Tongue (tissue), 2 donors: Measurements from ENCODE around the gene ROBO2. TPM values are rescaled to one million over a fixed set of nuclear protein-coding genes. Genes with fewer than 3 reads are reported as not detected.
"Not testable (repeated sequence)": the region's sequence is repeated elsewhere in the genome, so short reads cannot be mapped to it uniquely, and the experiment has no call there.

Experiments
- DNase-seq: peaks from one replicate; pipeline ENCODE4 v3.0.0-alpha.2; 2015
- total RNA-seq: library from RNA; depleted of rRNA; stranded (reverse); fragments of >200 nt; gene quantifications from one replicate; pipeline ENCODE4 v1.2.3, GENCODE V29; 2014

ROBO2 gene
- total RNA-seq, 1 donor from 2014 or later = 22.1 TPM

DNA sequence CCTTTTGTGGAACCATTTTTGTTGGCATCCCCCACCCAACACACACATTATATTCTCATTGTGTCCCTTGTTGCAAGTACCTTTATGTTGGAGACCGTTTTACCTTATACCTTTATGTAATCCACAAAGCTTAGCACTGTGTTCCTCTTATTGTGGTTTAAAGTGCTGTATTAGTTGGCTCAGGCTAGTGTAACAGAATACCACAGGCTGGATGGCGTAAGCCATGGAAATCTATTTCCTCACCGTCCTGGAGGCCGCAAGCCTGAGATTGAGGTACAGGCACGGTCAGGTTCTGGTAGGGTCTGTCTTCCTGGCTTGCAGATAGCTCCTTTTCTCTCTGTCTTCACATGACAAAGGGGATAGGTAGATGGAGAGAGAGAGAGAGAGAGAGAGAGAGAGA, 302.8 kb downstream of the ROBO2 start:
- no peak for DNase-seq

DNA sequence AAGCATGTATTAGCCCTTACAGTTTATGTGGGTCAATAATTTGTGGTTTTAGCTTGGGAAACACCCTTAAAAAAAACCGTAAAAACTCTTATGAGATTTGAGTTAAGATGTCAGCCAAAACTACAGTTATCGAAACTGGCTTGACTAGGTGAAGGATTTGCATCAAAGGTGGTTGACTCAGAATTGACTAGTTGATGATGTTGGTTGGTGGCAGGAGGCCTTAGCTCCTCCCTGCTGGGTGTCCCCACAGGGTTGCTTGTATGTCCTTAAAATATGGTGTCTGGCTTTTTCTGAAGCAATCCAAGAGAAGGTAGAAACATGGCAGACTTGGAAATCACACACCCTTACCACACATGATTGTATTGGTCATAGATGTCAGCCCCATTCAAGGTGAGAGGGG, 305.1 kb downstream of the ROBO2 start:
- DNase-seq = no peak

DNA sequence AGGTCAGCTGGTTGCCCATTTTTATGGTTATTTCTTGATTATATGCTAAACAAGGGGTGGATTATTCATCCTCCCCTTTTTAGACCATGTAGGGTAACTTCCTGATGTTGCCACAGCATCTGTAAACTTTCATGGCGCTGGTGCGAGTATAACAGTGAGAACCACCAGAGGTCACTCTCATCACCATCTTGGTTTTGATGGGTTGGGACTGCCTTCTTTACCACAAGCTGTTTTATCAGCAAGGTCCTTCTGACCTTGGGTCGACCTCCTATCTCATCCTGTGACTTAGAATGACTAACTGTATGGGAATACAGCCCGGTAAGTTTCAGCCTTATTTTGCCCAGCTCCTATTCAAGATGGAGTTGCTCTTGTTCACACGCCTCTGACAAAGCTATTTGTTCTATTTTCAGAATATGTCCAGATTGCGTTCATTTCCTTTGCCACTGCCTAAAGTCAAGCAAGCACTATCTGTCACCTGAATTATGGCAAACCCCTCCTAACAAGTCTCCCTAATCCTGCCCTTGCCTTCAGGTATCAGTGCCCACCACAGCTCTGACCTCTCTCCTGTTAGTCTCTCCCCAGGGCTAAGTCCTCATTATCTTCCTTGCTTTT, 308.5 kb downstream of the ROBO2 start:
- DNase-seq = peak; percentile 11

DNA sequence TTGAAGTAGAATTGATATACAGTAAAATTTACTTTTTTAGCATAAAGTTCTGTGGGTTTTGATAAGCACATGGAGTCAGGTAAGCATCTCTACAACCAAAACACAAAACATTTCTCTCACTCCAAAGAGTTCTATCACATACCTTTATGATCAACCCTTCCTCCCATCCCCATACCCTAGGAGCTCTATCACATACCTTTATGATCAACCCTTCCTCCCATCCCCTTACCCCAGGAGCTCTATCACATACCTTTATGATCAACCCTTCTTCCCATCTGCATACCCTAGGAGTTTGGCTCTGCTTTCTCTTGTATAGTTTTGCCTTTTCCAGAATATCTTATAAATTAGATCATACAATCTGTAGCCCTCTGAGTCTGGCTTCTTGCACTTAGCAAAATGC, 315.1 kb downstream of the ROBO2 start:
- no peak for DNase-seq

DNA sequence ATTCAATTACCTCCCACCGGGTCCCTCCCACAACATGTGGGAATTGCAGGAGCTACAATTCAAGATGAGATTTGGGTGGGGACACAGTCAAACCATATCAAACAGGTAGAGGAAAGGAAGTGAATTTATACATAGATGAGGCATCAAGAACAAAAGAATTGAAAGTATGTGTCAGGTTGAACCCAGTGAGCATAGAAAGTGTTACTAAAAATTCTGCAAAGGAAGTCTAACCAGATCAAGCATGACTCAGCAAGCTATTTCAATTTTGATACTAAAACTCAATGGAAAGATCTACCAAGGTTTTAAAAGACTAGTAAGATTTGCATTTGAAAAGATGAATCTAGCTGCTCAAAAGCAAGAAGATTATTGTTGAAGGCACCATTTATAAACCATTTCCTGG, 323.0 kb downstream of the ROBO2 start:
- DNase-seq = no peak

DNA sequence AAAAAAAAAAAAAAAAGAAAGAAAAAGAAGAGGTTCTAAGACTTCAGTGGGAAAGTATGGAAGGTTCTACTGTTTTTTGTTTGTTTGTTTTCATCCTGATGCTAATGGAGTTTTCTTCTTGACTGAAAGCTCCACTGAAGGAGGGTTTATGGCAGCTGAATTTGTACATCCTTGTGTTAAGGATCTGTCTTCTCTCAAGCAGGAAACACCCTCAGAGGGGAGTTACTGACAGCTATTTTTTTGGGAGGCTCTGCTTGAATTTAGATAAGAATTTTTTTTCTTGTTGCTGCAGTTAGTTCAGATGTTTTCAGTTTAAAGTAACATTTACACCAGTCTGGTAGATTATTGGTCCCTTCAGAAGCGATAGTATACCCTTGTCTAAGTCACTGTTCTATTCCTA, 325.3 kb downstream of the ROBO2 start:
- no peak for DNase-seq

DNA sequence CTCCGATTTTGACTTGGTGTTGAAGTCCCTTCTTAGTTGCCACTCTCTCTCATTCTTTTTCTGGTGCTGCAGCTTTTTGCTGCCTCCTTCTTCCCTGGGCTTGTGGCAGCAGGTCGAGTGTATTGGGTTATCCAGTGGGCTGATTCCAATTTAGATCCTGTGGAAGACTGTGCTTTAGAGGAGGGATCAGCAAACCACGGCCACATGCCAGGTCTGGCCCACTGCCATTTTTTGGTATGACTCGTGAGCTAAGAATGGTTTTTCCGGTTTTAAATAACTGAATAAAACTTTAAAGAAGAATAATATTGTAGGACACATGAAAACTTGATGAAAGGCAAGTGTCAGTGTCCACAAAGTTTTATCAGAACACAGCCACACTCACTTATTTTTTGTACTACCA, 330.5 kb downstream of the ROBO2 start:
- peak; percentile 35 for DNase-seq

DNA sequence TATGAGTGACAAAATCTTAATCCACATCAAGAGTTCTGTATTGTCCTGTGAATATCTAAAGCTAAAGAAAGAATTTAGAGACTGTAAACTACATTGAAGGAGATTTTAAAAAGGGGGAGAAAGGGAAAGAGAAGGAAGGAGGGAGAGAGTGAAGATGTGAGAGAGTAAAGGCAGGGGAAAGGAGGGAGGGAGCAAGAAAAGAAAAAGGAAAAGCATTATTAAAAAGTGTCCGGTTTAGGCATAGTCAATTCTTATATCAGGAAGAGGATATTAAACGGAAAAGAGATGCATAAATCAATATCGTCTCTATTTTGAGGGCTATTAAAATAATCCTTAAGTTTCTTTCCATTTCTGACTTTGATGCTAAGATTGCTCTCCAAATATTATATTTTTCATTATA, 332.1 kb downstream of the ROBO2 start:
- DNase-seq = no peak

DNA sequence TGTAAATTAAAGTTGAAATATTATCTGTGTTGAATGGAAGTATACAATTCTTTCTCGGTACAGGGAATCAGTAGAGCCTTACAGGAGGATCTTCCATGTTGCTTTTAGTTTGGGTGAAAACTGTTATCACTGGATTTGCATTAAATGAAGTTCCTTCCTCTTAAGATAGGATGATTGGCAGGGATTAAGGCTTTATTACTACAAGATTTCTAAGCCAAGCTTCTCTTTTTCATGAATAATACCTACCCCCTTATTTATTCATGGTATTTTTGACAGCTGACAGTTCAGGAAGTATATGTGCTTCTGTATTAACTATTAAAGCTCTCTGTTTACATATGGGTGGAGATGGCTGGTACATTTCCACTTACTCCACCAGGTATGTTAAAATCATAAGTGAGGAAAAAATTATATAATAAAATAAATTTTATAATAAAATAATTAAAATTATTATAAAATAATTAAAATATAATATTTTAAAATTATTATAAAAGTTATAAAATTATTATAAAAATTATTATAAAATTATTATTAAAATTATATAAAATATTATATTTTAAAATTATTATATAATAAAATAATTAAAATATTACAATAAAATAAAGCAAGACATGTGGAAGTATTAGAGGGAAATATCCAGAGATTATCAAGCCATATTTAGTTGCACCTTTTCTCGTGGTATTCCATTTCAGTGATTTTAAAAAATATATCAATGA, 332.9 kb downstream of the ROBO2 start:
- no peak for DNase-seq

DNA sequence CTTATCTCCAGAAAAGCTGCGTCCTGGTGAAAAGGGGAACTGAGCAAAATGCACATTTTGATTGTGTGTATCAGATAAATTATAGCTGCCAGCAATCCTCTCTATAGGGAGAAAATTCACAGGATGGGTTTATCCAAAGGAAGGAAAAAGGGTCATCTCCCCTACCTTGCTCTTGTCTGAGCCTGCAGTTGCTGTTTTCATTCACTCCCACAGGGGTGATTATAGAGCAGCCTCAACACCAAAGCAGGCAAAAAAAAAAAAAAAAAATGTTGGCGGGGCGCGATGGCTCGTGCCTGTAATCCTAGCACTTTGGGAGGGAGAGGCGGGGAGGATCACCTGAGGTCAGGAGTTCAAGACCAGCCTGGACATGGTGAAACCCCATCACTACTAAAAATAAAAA, 333.7 kb downstream of the ROBO2 start:
- DNase-seq = no peak

DNA sequence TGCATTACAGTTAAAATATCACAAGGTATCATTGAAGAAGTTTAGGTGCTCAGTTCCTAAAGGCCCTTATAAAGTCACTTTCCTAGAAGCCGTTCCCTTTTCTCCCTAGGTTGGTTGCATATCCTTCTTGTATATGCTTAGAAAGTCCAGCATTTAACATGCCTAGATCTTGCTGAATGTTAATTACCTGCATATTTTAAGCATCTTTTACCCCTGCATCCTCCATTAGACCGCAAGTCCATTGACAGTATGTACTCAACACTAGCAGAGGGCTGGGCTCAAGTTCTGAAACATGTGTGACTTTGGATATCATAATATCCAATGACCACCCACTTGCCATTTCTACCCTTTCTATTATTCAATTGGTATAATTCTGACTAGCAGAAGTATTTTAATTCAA, 336.6 kb downstream of the ROBO2 start:
- no peak for DNase-seq

DNA sequence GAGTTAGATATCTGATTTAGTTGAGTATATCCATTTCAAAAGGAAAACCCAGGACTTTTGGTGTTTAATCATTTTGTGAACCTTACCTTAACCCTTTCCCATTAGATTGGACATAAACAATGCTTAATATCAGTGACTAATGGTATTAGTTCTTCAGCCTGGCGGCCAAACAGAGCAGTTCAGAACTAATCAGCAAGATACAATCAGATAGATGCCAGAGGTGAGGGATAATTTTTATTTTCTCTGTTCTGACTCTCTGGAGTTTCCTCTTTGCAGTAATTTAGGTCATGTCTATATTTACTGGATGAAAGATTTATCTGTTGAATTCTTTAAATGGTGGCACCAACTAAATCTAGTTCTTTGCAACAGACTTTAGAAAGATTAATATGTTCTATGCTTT, 337.8 kb downstream of the ROBO2 start:
- no peak for DNase-seq

DNA sequence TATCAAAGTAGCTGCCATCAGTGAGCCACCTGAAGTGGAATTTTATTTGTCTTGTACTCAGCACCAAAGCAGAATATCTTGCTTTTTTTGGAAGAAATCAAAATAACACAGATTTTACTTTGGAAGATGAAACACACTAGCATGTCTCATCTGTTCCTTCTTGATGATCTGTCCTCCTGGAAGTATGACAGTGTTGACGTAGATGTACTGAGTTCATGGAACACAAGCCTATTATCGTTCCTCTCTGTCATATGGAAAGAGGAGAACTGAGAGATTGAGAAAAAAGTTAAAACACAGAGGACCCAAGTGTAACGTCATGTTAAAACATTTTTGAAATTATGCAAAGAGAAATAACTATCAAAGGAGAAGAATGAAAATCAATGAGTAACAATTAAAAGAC, 340.2 kb downstream of the ROBO2 start:
- no peak for DNase-seq

DNA sequence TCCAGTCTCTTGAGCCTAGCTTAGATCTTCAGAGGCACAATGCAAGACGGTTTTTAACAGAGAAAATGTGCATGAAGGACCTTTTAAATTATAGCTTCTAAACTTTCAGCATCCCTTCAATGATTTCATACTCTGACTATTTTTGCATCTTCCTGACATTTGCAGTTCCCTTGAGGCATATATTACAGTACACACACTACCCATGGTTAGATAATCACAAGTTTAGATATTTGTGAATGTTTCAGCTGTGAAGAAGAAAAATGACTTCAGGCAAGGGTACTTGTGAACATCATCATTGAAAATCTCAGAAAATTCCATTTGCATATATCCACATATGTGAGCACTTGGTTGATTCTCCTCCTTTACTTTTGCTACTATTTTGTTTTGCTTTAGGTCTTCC, 341.5 kb downstream of the ROBO2 start:
- no peak for DNase-seq

DNA sequence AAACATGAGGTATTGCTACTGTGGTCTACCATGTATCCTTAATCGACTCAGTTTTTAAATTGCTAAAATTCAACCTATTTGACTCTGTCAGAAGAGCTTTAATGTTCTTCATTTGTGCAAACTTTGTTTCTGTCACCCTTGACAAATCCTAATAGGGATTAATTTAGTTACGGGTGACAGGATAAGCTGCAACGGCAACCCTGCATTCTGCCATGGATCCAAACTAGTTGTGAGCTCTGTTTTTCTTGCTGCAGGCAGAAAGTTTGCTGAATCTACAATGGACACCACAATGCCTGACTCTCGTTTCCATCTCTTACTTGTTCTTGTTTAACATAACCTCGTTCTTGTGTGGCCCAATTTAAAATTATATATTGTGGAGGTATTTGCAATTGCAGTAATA, 352.3 kb downstream of the ROBO2 start:
- no peak for DNase-seq

DNA sequence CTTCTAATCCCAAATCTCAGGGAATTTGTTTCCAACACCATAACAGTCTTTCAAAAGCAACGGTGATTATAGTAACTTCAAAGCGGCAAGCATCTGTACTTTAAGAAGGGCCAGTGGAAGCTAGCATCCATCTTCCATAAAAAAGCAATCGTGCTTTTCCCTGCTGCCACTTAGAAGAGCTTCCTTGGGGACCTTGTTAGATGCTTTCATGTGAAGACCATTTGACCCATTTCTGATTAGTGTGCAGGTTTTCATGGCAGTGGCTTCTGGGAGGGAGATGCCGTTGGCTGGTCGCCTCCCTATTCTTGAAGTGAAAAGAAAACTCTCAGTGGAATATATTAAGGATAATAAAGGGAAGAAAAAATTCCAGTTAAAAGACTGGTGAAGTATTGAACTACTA, 354.1 kb downstream of the ROBO2 start:
- DNase-seq = no peak

DNA sequence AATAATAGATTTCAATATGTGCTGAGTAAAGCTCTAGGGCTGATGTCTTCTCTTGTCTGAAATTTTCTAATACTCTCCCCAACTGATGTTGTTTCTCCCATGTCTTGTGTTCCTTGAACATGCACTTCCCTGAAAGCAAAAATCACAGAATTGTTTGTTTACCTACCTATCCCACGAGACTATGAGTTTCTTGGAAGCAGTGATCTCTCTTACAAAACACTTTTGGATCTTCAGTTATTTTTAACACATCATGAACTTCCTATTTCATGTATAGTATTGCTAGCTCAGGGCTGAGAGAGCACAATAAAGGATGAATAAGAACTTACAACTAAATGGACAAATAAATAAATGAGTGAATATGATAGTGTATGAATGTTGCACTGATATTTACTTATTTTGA, 365.0 kb downstream of the ROBO2 start:
- peak; percentile 24 for DNase-seq

DNA sequence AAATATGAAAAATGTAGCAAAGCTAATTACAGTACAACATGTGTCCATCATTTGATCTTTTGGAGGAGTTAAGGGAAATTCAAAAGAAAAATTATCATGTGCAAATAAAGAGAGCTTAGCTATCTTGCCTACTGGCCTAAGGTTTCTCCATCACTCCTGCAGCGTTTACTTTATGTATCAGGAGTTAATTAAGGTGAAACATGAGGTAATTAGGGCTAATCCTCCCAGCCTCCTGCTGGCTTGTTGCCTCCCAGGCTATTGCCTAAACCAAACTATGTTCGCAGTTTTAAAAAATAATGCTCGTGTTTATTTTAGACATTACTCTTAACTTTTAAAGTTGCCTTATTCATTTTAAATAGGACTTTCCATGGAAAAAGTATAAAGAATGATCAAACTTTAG, 367.5 kb downstream of the ROBO2 start:
- no peak for DNase-seq

DNA sequence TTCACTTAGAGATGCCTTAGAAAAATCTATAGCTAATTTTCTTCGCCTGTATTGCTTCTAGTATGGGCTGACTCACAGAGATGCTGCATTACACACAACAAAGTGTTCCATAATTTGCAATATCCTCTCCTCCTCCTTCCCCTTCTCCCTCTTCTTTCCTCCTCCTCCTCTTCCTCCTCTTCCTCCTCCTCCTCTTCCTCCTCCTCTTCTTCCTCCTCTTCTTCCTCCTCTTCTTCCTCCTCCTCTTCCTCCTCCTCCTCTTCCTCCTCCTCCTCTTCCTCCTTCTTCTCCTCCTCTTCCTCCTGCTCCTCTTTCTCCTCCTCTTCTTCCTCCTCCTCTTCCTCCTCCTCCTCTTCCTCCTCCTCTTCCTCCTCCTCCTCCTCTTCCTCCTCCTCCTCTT, 370.4 kb downstream of the ROBO2 start:
- DNase-seq = not testable (repeated sequence)

DNA sequence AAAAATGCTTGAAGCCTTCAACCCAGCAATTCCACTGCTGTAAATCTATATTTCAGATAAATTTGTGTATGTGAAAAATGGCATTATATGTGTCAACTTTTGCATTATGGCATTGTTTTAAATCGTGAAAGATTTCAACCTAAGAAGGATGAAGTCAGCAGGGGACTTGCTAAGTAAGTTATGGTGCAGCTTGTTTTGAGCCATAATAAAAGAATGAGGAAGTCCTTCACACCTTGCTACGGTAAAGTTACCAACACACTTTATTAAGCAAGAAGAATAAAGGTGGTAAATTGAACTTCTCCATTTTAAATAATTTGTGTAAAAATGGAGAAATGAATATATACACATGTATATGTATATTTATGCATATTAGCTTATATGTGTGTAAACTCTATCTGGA, 371.4 kb downstream of the ROBO2 start:
- DNase-seq = no peak

DNA sequence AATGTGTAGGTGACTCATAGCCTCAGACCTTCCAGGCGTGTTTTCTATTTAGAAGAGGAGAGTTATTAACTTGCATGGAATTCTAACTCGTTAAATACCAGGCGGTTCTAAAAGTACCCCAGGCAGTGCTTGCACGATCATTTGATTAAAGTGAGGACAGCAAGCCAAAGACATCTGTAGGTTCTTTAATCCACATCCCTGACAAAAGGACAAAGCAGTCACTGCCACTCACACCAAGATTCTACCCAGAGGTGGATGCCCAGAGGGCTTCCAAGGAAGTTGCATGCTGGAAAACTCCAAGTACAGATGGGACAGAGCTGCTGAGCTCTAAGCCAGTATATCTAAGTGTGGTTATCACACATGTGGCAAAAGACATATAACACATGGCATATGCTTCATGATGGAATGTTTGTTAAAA, 372.1 kb downstream of the ROBO2 start:
- no peak for DNase-seq

DNA sequence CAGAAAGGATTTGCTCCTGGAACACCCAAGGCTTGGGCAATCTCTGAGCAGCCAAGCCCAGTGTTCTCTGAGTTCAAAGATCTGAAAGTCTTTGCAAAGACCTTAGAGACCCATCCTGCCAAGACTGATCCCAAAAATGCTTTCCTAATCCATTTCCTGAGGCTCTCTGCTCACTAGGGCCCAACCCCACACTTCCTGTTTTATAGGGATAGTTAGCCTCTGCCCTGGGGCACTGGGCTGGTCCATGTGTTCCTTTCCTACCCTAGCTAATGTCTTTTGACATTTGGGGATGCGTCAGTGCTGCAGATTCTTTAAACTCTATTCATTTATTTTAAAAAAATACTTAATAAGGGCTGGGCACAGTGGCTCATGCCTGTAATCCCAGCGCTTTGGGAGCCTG, 372.7 kb downstream of the ROBO2 start:
- no peak for DNase-seq

DNA sequence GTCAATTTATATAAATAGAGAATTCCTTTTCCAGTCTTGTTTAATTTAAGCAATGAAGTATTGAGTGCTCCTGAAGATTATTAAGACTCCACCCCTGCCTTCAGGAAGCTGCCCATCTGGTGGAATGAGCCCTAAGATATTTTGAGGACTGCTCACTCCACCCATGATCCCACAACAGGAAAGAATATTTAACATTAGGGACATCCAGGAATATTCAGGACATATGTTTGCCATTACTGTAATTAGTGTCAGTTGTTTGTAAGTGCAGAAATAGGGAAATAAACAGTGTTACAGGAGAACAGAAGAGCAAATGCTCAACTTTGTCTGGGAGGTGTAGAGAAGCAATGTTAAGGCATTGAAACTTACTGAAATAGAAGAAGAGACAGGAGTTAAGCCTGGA, 375.0 kb downstream of the ROBO2 start:
- no peak for DNase-seq

DNA sequence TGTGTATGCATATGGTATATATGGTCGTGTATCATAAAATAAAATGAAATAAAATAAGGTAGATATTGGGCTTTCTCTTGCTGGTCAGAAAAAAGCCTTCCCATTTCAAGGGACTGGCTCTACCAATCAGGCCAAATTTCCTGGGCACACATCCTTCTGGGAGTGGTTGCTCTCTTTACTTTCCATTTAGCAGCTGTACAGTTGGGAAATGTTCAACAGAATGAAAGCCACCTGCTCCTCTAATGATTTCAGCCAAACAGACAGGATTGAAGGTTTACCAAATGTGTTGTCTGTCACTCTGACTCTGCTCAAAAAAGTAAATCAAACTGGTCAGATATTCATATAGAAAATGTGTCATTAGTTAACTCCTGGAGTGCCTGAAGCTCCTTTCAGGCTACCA, 380.4 kb downstream of the ROBO2 start:
- peak; percentile 24 for DNase-seq

DNA sequence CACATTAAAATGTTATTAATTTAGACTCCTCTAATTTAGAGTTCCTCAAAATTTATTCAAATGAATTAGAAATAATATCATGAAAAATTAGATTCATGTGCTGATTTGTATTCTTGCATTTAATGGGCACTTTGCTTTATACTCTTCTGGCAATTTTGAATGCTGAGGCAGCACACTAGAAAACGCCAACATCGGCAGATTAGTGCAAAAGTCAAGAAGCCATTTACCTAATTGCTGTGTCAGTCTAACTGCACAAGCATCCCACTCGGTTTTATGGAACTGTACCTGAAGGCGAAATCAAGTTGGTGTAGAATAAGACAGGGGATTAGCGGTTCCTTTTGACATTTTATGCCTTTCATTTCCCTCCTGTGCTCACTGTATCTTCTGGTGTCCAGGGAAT, 382.0 kb downstream of the ROBO2 start:
- no peak for DNase-seq
